ENCODE data around the gene FBXW8. TPM values are rescaled to one million over a fixed set of nuclear protein-coding genes. Genes with fewer than 3 reads are reported as not detected.

FBXW8 gene, protein sequence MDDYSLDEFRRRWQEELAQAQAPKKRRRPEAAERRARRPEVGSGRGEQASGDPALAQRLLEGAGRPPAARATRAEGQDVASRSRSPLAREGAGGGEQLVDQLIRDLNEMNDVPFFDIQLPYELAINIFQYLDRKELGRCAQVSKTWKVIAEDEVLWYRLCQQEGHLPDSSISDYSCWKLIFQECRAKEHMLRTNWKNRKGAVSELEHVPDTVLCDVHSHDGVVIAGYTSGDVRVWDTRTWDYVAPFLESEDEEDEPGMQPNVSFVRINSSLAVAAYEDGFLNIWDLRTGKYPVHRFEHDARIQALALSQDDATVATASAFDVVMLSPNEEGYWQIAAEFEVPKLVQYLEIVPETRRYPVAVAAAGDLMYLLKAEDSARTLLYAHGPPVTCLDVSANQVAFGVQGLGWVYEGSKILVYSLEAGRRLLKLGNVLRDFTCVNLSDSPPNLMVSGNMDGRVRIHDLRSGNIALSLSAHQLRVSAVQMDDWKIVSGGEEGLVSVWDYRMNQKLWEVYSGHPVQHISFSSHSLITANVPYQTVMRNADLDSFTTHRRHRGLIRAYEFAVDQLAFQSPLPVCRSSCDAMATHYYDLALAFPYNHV
- polyA plus RNA-seq (2013, experiment 1 of 2) = 12.0 TPM
- polyA plus RNA-seq (2013, experiment 2 of 2) = 13.6 TPM

DNA sequence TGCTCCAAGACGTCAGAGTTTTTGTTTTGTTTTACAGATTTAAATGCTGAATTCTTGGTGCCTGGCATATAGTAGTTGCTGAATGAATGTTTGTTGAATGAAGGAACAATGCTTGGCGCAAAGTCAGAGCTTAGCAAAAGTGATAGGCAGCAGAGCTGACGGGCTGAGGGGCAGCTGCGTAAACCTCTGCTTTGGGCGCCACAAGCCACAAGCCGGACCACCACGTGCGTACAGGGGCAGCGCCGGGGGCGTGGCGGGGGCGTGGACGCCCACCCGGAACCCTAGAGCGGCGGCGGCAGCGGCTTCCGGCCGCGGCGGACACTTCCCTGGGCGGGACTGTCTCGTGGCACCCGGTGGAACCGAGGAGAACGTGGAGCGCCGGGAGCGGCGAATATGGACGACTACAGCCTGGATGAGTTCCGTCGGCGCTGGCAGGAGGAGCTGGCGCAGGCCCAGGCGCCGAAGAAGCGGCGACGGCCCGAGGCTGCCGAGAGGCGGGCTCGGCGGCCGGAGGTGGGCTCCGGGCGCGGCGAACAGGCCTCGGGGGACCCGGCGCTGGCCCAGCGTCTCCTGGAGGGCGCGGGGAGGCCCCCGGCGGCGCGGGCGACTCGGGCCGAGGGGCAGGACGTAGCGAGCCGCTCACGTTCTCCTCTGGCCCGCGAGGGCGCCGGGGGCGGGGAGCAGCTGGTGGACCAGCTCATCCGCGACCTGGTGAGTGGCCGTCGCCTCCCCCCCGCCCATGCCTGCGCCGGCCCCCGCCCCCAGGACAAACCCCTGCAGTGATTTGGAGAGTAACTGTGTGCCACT is at the start of gene FBXW8:
FBXW8 (plus strand) TSS at position 306 of the 807 bp plus-strand sequence; CDS start at position 394, 88 bp downstream.
- Histone ChIP-seq H3K4me1 (ENCODE audit: insufficient read depth, low read length) (no peaks in the 10 kb centered on the region), H3K4me3 (ENCODE audit: low read length) (peak within 1 kb of the TSS; percentile 83), H3K9me3 (ENCODE audit: insufficient read depth, low read depth, low read length) (no peaks in the 10 kb centered on the region), H3K27me3 (ENCODE audit: insufficient read depth, low read length) (no peaks in the 10 kb centered on the region), H3K27ac (ENCODE audit: low read depth, low read length) (peak within 1 kb of the TSS; percentile 84; the same call in 1 of the 2 replicates), H3K9ac (ENCODE audit: low read depth, low read length) (peak within 1 kb of the TSS; percentile 92), H3K36me3 (ENCODE audit: insufficient read depth, low read length) (peaks cover 10% of the 10 kb centered on the region)
- WGBS = under 1% methylated on average over 82 of the region's 82 CpGs

DNA sequence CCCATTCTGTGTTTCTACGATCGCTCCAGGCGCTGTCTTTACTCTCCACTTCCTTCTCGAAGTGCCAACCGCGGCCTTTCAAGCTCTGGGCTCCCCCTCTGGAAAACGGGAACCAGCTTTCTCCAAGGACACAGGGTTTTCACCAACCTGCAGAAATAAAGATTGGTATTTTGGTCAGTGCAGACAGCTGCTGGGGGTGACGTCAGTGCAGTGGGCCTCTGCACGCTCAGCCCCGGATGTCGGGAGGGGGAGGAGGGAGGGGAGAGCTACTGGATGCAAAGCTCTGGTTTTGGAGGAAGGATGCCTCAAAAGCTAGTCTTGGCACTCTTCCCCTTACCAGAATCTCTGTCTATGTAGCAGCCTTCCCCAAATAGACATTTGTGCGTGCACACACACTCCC is 49.4 kb upstream of the FBXW8 start:
- Histone ChIP-seq H3K4me1 (ENCODE audit: insufficient read depth, low read length) (peaks cover 20% of the 10 kb centered on the region; the same call in 1 of the 2 replicates), H3K27ac (ENCODE audit: low read depth, low read length) (no peak overlapping the region), H3K9ac (ENCODE audit: low read depth, low read length) (no peak overlapping the region), H3K4me3 (ENCODE audit: low read length) (no peak overlapping the region), H3K9me3 (ENCODE audit: insufficient read depth, low read depth, low read length) (no peaks in the 10 kb centered on the region), H3K27me3 (ENCODE audit: insufficient read depth, low read length) (no peaks in the 10 kb centered on the region), H3K36me3 (ENCODE audit: insufficient read depth, low read length) (no peaks in the 10 kb centered on the region)
- 58% methylated on average over 12 of the region's 12 CpGs for WGBS

DNA sequence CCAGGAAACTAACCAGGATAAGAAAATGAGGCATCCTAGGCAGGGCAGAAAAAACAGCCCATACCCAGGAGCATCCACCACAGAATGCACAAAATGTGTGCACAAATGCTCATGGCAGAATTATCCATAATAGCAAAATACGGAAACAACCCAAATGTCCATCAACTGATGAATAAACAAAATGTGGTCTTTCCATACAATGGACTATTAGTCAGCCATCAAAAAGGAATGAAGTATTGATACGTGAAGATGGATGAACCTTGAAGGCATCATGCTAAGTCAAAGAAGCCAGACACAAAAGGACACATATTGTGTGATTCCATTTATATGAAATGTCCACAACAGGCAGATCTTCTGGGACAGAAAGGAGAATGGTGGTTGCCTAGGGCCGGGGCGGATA is 48.6 kb upstream of the FBXW8 start:
- Histone ChIP-seq H3K4me3 (ENCODE audit: low read length) (no peak overlapping the region), H3K36me3 (ENCODE audit: insufficient read depth, low read length) (no peaks in the 10 kb centered on the region), H3K4me1 (ENCODE audit: insufficient read depth, low read length) (peaks cover 20% of the 10 kb centered on the region; the same call in 1 of the 2 replicates), H3K27me3 (ENCODE audit: insufficient read depth, low read length) (no peaks in the 10 kb centered on the region), H3K27ac (ENCODE audit: low read depth, low read length) (no peak overlapping the region), H3K9me3 (ENCODE audit: insufficient read depth, low read depth, low read length) (no peaks in the 10 kb centered on the region), H3K9ac (ENCODE audit: low read depth, low read length) (no peak overlapping the region)
- 94% methylated on average over 4 of the region's 4 CpGs for WGBS

DNA sequence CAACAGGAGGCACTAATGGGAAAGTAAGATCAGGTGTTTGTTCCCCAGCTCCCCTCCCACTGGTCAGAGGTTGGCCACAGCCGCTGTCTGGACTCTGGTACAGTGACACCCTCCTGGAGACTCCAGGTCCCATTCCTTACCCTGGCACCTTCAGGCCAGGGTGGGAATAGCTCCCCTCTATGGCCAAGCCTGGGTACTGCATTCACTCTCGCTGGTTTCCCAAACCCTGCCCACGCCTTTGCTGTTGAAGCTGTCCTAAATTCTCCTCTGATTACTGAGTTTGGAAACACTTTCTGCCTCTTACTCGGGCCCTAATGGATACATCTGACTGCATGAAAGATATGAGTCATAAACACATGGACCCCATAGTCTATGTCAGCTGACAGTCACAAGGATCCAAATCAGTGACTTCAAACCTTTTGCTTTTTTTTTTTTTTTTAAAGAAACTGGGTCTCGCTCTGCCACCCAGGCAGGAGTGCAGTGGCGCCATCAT is 47.4 kb upstream of the FBXW8 start:
- Histone ChIP-seq H3K27me3 (ENCODE audit: insufficient read depth, low read length) (no peaks in the 10 kb centered on the region), H3K4me3 (ENCODE audit: low read length) (no peak overlapping the region), H3K27ac (ENCODE audit: low read depth, low read length) (no peak overlapping the region), H3K4me1 (ENCODE audit: insufficient read depth, low read length) (peaks cover 18% of the 10 kb centered on the region; the same call in 1 of the 2 replicates), H3K36me3 (ENCODE audit: insufficient read depth, low read length) (no peaks in the 10 kb centered on the region), H3K9me3 (ENCODE audit: insufficient read depth, low read depth, low read length) (no peaks in the 10 kb centered on the region), H3K9ac (ENCODE audit: low read depth, low read length) (no peak overlapping the region)
- WGBS = 63% methylated on average over 6 of the region's 6 CpGs

DNA sequence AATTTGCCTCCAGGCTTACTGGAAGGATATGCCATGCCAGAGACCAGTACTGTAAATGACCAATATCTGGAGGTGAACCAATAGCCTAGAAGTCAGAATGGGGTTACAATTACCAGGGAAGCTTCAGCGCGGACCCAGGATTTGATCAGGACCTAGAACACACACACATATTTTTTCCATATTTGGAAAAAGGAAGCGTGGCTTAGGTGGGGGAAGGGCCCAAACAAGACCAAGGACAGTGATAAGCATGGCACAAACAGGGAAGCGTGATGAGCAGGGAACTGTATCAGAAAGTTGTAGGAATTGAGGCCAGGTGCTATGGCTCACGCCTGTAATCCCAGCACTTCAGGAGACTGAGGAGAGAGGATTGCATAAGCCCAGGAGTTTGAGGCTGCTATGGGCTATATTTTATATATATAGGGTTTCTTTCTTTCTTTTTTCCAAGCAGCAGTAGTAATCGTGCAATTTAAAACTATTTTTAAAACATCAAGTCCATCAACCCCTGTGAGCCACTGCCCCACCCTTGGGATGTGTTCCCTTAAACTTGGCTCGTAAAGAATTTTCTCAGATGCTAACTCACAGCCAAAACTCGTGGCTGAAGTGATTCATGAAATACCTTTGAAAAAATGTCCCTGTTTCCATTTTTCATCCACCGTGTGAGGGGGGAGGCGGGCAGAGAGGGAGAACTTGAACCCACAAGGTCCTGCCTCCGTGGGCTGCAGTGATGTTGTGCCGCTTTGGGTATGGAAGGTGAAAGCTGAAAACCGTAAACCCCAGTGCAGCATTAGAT is 46.2 kb upstream of the FBXW8 start:
- no peak overlapping the region for H3K9ac ChIP-seq (ENCODE audit: low read depth, low read length)
- no peaks in the 10 kb centered on the region for H3K9me3 ChIP-seq (ENCODE audit: insufficient read depth, low read depth, low read length)
- WGBS = 81% methylated on average over 12 of the region's 13 CpGs
- H3K27ac ChIP-seq (ENCODE audit: low read depth, low read length) = no peak overlapping the region
- H3K4me3 ChIP-seq (ENCODE audit: low read length) = no peak overlapping the region
- H3K4me1 ChIP-seq (ENCODE audit: insufficient read depth, low read length) = peaks cover 6% of the 10 kb centered on the region; the same call in 1 of the 2 replicates
- H3K36me3 ChIP-seq (ENCODE audit: insufficient read depth, low read length) = no peaks in the 10 kb centered on the region
- H3K27me3 ChIP-seq (ENCODE audit: insufficient read depth, low read length) = no peaks in the 10 kb centered on the region

DNA sequence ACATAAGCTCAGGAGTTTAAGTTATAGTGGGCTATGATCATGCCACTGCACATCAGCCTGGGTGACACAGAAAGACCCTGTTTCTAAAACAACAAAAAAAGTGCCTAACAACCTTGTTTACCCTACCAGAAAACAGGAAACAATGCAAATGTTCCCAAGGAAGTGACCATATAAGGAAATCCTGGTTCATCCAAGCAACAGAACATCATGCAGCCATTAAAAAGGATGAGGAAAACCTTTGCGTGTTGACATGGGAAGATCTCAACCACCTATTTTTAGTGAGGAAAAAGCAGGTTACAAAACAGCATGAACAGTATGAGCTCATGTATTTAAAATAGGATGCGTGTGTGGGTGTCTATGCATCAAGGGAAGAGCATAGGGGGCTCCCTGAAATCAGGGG is 43.2 kb upstream of the FBXW8 start:
- H3K4me1 ChIP-seq (ENCODE audit: insufficient read depth, low read length) = no peaks in the 10 kb centered on the region
- no peaks in the 10 kb centered on the region for H3K27me3 ChIP-seq (ENCODE audit: insufficient read depth, low read length)
- H3K36me3 ChIP-seq (ENCODE audit: insufficient read depth, low read length) = no peaks in the 10 kb centered on the region
- H3K4me3 ChIP-seq (ENCODE audit: low read length) = no peak overlapping the region
- no peak overlapping the region for H3K9ac ChIP-seq (ENCODE audit: low read depth, low read length)
- 83% methylated on average over 2 of the region's 2 CpGs for WGBS
- no peaks in the 10 kb centered on the region for H3K9me3 ChIP-seq (ENCODE audit: insufficient read depth, low read depth, low read length)
- H3K27ac ChIP-seq (ENCODE audit: low read depth, low read length) = no peak overlapping the region

DNA sequence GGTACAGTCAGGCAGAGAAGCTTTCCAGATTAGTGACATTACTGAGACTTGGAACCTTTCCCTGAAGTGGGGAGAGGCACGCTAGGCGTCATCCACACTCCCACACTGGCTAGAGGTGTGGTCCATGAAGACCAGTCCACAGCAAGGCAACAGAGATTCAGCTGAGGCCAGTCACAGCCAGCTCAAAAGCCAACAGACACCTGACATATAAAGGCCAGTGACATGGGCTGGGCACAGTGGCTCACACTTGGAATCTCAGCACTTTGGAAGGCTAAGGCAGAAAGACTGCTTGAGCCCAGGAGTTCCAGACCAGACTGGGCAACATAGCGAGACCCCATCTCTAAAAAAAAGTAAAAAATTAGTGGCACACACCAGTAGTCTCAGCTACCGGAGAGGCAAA is 40.4 kb upstream of the FBXW8 start:
- no peaks in the 10 kb centered on the region for H3K4me1 ChIP-seq (ENCODE audit: insufficient read depth, low read length)
- WGBS = 93% methylated on average over 4 of the region's 4 CpGs
- 0 out of 2 replicates have a peak, but pooled peaks cover 4% of the 10 kb centered on the region for H3K9me3 ChIP-seq (ENCODE audit: insufficient read depth, low read depth, low read length)
- H3K27me3 ChIP-seq (ENCODE audit: insufficient read depth, low read length) = no peaks in the 10 kb centered on the region
- H3K9ac ChIP-seq (ENCODE audit: low read depth, low read length) = no peak overlapping the region
- H3K27ac ChIP-seq (ENCODE audit: low read depth, low read length) = no peak overlapping the region
- H3K36me3 ChIP-seq (ENCODE audit: insufficient read depth, low read length) = no peaks in the 10 kb centered on the region
- no peak overlapping the region for H3K4me3 ChIP-seq (ENCODE audit: low read length)

DNA sequence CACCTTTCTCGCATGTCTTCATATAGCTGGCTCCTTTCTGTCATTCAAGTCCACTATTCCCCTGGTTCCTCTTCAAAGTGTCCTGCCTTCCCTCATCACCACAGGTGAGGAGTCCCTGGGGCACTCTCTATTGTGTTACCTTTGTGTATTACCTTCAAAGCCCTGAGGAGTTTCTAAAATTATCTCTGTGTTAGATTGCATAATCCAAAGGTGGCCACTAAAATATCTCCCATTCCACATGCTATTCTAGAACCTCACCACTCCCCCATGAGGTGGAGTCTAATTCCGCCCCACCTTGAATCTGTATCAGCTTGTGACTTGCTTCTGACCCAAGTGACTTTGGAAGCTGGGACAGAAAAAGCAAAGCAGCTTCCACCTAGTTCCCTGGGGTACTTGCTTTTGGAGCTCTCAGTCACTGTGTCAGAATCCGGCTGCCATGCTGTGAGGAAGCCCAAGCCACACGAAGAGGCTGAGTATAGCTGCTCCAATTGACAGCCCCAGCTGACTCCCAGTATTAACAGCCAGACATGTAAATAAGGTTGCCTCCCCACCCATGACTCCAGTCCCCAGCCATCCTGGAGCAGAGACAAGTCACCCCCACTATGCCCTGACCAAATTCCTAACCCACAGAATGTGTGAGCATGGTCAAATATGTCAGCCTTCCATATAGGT is 36.3 kb upstream of the FBXW8 start:
- peaks cover 36% of the 10 kb centered on the region for H3K27me3 ChIP-seq (ENCODE audit: insufficient read depth, low read length)
- 87% methylated on average over 4 of the region's 4 CpGs for WGBS

DNA sequence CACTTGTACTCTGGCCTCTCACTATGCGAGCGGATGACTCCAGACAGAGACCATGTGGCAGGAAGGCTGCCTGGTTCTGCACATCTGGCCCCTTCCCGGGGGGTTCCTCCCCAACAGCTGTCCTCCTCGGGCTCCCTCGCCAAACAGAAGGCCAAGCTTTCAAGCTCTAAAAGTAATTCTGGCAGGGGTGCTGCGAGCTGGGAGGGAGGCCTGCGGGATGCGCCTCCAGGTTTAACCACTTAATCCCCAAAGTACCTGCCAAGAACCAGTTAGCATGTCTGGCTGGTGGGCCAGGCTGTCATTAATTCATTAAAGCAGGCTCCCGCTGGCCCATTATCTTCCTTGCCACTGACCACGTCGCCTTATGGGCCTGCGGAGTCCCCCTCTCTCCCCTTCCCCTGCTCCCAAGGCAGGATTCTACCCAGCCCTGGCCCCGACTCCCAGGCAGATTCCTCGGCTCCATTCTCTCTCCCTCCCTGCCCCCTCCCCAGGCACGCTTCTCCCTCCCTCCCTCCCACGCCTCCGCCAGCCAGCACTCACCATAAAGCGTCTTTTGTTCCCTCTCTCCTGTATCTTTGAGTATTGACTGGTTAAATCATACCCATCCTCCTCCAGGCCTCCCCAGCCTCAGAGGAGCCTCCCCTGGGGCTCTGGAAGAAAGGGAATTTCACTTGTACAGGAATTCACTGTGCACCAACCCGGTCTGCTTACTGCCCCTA is 34.4 kb upstream of the FBXW8 start:
- no peak overlapping the region for H3K9ac ChIP-seq (ENCODE audit: low read depth, low read length)
- no peak overlapping the region for H3K27ac ChIP-seq (ENCODE audit: low read depth, low read length)
- 3% methylated on average over 17 of the region's 19 CpGs for WGBS
- H3K27me3 ChIP-seq (ENCODE audit: insufficient read depth, low read length) = peaks cover 54% of the 10 kb centered on the region
- H3K9me3 ChIP-seq (ENCODE audit: insufficient read depth, low read depth, low read length) = 0 out of 2 replicates have a peak, but pooled peaks cover 4% of the 10 kb centered on the region
- peak overlapping the region; percentile 50 for H3K4me3 ChIP-seq (ENCODE audit: low read length)
- peaks cover 18% of the 10 kb centered on the region; the same call in 1 of the 2 replicates for H3K4me1 ChIP-seq (ENCODE audit: insufficient read depth, low read length)
- no peaks in the 10 kb centered on the region for H3K36me3 ChIP-seq (ENCODE audit: insufficient read depth, low read length)

More for the DNA sequence above, 36.3 kb upstream of the FBXW8 start:
- no peak overlapping the region for H3K9ac ChIP-seq (ENCODE audit: low read depth, low read length)
- 0 out of 2 replicates have a peak, but pooled peaks cover 4% of the 10 kb centered on the region for H3K9me3 ChIP-seq (ENCODE audit: insufficient read depth, low read depth, low read length)
- no peak overlapping the region for H3K4me3 ChIP-seq (ENCODE audit: low read length)
- H3K36me3 ChIP-seq (ENCODE audit: insufficient read depth, low read length) = no peaks in the 10 kb centered on the region
- H3K27ac ChIP-seq (ENCODE audit: low read depth, low read length) = no peak overlapping the region
- H3K4me1 ChIP-seq (ENCODE audit: insufficient read depth, low read length) = peaks cover 14% of the 10 kb centered on the region; the same call in 1 of the 2 replicates
